Measurements from ENCODE around the gene TBKBP1. TPM values are rescaled to one million over a fixed set of nuclear protein-coding genes. Genes with fewer than 3 reads are reported as not detected.

The TBKBP1 gene
- total RNA-seq, 3 donors from 2014 or later: 4.5 to 11.5 (median 8.3) TPM

DNA sequence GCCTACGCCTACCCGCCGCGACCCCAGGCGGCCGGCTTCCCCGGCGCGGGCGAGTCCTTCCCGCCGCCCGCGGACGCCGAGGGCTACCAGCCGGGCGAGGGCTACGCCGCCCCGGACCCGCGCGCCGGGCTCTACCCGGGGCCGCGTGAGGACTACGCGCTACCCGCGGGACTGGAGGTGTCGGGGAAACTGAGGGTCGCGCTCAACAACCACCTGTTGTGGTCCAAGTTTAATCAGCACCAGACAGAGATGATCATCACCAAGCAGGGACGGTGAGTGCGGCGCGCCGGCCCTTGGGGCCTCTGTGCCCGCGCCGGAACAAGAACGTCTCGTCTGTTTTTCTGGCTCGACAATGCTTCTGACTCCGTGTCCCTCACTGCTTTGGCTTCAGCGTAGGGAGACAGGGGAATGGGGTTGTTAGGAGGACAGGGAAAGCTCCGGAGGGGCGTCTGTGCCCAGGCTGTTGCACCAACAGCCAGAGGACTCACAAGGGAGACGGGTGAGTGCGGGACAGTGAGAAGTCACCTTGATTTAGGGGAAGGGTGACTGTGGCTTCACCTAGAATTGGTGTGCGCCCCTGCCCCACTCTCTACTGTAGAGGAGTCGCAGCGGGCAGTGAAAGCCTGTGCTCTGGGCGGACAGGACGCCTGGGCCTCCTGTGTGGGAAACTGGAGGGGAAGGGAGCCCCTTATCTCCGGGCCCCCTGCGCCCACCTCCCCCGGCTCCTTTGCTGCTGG lies 39.9 kb downstream of the TBKBP1 start:
- peaks cover 0 to 7% of the 10 kb centered on the region in 2 donors for H3K4me1 ChIP-seq
- no peak overlapping the region for H3K27ac ChIP-seq
- H3K36me3 ChIP-seq: no peaks in the 10 kb centered on the region
- H3K4me3 ChIP-seq: peak overlapping the region; percentile 24 to 69 (median 47)
- intact Hi-C loops (cut with DNase I; ENCODE audit: low total_unique reads): no loop called here
- peaks cover 5 to 49% of the 10 kb centered on the region in 2 donors for H3K27me3 ChIP-seq
- DNase-seq (ENCODE audit: low spot score in 2 of 2): peak in 1 of 2 donors; percentile 24
- TF ChIP-seq, protein P1, sequence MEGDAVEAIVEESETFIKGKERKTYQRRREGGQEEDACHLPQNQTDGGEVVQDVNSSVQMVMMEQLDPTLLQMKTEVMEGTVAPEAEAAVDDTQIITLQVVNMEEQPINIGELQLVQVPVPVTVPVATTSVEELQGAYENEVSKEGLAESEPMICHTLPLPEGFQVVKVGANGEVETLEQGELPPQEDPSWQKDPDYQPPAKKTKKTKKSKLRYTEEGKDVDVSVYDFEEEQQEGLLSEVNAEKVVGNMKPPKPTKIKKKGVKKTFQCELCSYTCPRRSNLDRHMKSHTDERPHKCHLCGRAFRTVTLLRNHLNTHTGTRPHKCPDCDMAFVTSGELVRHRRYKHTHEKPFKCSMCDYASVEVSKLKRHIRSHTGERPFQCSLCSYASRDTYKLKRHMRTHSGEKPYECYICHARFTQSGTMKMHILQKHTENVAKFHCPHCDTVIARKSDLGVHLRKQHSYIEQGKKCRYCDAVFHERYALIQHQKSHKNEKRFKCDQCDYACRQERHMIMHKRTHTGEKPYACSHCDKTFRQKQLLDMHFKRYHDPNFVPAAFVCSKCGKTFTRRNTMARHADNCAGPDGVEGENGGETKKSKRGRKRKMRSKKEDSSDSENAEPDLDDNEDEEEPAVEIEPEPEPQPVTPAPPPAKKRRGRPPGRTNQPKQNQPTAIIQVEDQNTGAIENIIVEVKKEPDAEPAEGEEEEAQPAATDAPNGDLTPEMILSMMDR (IDR thresholded peaks at IDR 0.05): no peak
- TF ChIP-seq POLR2AphosphoS5 (IDR thresholded peaks at IDR 0.05) (no peak), POLR2A (IDR thresholded peaks at IDR 0.05) (no peak)
- no peaks in the 10 kb centered on the region for H3K9me3 ChIP-seq

DNA sequence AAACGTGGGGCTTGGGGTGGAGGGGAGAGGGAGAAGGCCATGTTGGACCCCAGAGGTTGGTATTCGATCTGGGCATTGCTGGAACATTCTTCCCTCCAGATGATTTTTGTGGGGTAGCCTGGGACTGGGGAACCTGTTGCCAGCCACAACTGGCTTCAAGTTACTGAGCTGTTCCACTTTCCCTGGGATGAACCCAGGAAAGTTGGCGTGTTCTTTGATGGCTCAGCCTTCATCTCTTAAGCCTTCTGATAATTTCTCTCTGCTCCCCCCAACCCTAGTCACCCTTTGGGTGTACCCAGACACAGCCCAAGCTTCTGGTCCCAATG lies 41.1 kb downstream of the TBKBP1 start:
- Histone ChIP-seq H3K36me3 (no peaks in the 10 kb centered on the region), H3K4me1 (peaks cover 0 to 7% of the 10 kb centered on the region in 2 donors), H3K4me3 (peak overlapping the region in 1 of 3 donors; percentile 11), H3K27me3 (peaks cover 5 to 45% of the 10 kb centered on the region in 2 donors), H3K27ac (no peak overlapping the region), H3K9me3 (no peaks in the 10 kb centered on the region)
- DNase-seq (ENCODE audit: low spot score in 2 of 2): no peak
- TF ChIP-seq POLR2AphosphoS5 (IDR thresholded peaks at IDR 0.05): no peak
- TF ChIP-seq, protein P1 (IDR thresholded peaks at IDR 0.05): no peak
- no peak for TF ChIP-seq POLR2A (IDR thresholded peaks at IDR 0.05)
- intact Hi-C loops (cut with DNase I; ENCODE audit: low total_unique reads): loop anchor here (5.0 kb wide), 1 partner anchor 1783 kb away; no protein-coding TSS in a partner anchor

DNA sequence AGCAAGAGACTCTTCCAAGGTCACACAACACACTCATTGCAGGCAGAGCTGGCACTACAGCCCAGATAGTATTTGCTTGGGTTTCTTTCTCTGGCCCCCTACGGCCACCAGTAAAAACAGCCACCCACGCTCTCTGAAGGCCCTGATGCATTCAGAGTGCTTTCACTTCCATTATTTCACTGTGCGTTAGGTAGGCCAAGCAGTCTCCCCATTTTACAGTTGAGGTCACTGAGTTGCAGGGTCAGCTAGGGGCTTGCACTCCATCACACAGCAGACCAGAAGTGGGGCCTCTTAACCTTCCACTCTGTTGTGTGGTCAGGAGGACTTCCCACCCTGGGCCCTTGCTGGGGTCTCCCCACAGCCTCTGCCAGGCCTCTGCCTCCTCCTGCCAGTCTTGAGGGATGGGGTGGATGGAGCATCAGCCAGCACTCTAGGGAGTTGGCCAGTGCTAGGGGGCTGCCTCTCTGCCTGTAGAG lies 41.6 kb downstream of the TBKBP1 start:
- Histone ChIP-seq H3K4me3 (no peak overlapping the region), H3K4me1 (peaks cover 0 to 7% of the 10 kb centered on the region in 2 donors), H3K36me3 (no peaks in the 10 kb centered on the region), H3K9me3 (no peaks in the 10 kb centered on the region), H3K27me3 (peaks cover 5 to 43% of the 10 kb centered on the region in 2 donors), H3K27ac (no peak overlapping the region)
- intact Hi-C loops (cut with DNase I; ENCODE audit: low total_unique reads): loop anchor here (5.0 kb wide), 1 partner anchor 1783 kb away; no protein-coding TSS in a partner anchor
- DNase-seq (ENCODE audit: low spot score in 2 of 2): peak in 1 of 2 donors; percentile 10
- no peak for TF ChIP-seq POLR2AphosphoS5 (IDR thresholded peaks at IDR 0.05)
- TF ChIP-seq, protein P1 (IDR thresholded peaks at IDR 0.05): no peak
- TF ChIP-seq POLR2A (IDR thresholded peaks at IDR 0.05): no peak

DNA sequence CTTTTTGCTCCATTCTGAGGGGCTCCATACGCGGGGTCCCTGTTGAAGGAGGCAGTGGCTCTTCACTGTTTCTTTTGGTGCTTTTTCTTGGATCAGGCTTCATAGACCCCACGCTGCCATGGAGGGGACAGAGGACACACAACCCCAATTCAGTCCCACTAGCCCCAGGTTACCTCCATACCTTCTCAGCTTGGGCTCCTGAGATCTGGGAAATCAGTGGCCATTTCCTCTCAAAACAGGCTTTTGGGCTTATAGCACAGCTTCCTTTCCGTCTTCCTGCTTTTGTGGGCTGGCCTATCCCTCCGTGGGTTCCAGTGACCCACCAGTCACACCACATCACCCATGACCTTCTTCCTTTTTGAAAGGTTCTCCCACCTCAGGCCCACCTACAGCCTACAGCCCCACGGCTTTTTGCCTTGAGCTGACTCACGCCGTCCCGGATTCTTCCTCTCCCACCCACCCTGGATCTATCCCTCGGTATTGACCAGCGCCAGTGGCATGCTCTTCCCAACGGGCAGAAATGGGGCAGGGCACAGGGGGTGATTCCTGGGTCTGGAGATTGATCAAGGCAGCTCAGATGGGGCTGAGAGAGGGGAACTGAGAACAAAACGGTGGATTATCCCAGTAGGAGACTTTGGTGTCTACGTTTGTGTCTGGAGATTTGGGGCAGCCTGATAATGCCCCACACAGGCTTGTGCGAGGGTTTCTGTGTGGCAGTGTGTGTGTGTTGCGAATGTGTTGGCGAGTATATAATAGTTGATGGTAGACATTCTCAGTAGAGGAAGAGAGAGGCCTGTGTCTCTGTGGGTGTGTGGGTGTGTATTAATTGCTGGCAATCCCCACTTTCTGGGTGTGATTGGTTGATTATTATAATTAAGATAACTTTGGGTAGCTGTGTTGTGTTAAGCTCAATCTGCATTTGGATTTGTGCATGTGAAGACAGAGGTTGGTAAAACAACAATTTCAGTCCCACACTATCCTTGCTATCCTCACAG lies 42.8 kb downstream of the TBKBP1 start:
- H3K9me3 ChIP-seq: no peaks in the 10 kb centered on the region
- TF ChIP-seq POLR2A (IDR thresholded peaks at IDR 0.05) (no peak), POLR2AphosphoS5 (IDR thresholded peaks at IDR 0.05) (no peak)
- TF ChIP-seq, protein P1 (IDR thresholded peaks at IDR 0.05): no peak
- DNase-seq (ENCODE audit: low spot score in 2 of 2): peak in 1 of 2 donors; percentile 39
- intact Hi-C loops (cut with DNase I; ENCODE audit: low total_unique reads): loop anchor here (5.0 kb wide), 1 partner anchor 1784 kb away; no protein-coding TSS in a partner anchor
- H3K4me1 ChIP-seq: peaks cover 0 to 7% of the 10 kb centered on the region in 2 donors
- no peak overlapping the region for H3K4me3 ChIP-seq
- H3K36me3 ChIP-seq: no peaks in the 10 kb centered on the region
- no peak overlapping the region for H3K27ac ChIP-seq
- peaks cover 5 to 31% of the 10 kb centered on the region in 2 donors for H3K27me3 ChIP-seq

Measured in breast epithelium (tissue), 4 donors.